ENCODE data around the gene ELAPOR1. TPM values are rescaled to one million over a fixed set of nuclear protein-coding genes. Genes with fewer than 3 reads are reported as not detected.

The ELAPOR1 gene
- total and polyA plus RNA-seq, 2 donors (not counting 3 experiments of a cell fraction or from before 2014, with no cell fraction given): 1.0 to 1.1 TPM

GRCh38 chr1:109136766-109137165 lies 22.9 kb downstream of the ELAPOR1 start:
- Histone ChIP-seq H3K36me3 (ENCODE audit: control insufficient read depth in 2 of 2, extremely low read depth in 1 of 2, insufficient read depth in 2 of 2, low read length in 2 of 2) (no peaks in the 10 kb centered on the region), H3K4me3 (replicated peaks in 1 of 3; ENCODE audit: insufficient read depth in 1 of 3, low read depth in 1 of 3, low read length in 3 of 3) (no peak overlapping the region), H3K9me1 (replicated peaks; ENCODE audit: control insufficient read depth, extremely low read depth, insufficient read depth, low read length) (no peaks in the 10 kb centered on the region), H3K79me2 (ENCODE audit: control insufficient read depth, insufficient read depth, low read length) (no peaks in the 10 kb centered on the region), H2AFZ (ENCODE audit: low read depth, low read length) (no peak overlapping the region), H3K9ac (replicated peaks; ENCODE audit: extremely low read depth, insufficient read depth, low read length) (no peak overlapping the region), H3K27me3 (ENCODE audit: control insufficient read depth in 2 of 2, insufficient read depth in 2 of 2, low read length in 2 of 2) (peaks cover 0 to 3% of the 10 kb centered on the region in 2 experiments), H4K20me1 (replicated peaks; ENCODE audit: control insufficient read depth, extremely low read depth, insufficient read depth, low read length) (no peaks in the 10 kb centered on the region), H3K4me2 (ENCODE audit: insufficient read depth, low read length) (no peak overlapping the region), H3K4me1 (ENCODE audit: control insufficient read depth, extremely low read depth, insufficient read depth, low read length) (no peaks in the 10 kb centered on the region), H3K27ac (ENCODE audit: insufficient read depth, low read depth, low read length) (no peak overlapping the region), H3K9me3 (replicated peaks; ENCODE audit: control insufficient read depth, insufficient read depth, low read length) (no peaks in the 10 kb centered on the region)
- TF ChIP-seq FOS (IDR thresholded peaks at IDR 0.05; ENCODE audit: borderline replicate concordance, insufficient read depth, low read length): no peak
- no peak for TF ChIP-seq MAX (IDR thresholded peaks at IDR 0.05; ENCODE audit: insufficient read depth, insufficient read length)
- intact Hi-C loops (cut with micrococcal nuclease): no loop called here
- ChIA-PET POLR2A (no interaction called here), CTCF (no interaction called here)
- FAIRE-seq: no peak
- DNase-seq (ENCODE audit: low read depth, low spot score): no peak
- dilution Hi-C loops (cut with MboI; ENCODE audit: extremely low pct_ligation_motif_present, low sequenced_read_pairs): no loop called here
- no TSS peak for BruUV-seq (replicated peaks)

GRCh38 chr1:109137958-109138357 lies 24.0 kb downstream of the ELAPOR1 start:
- peaks cover 0 to 5% of the 10 kb centered on the region in 2 experiments for H3K27me3 ChIP-seq (ENCODE audit: control insufficient read depth in 2 of 2, insufficient read depth in 2 of 2, low read length in 2 of 2)
- dilution Hi-C loops (cut with MboI; ENCODE audit: extremely low pct_ligation_motif_present, low sequenced_read_pairs): no loop called here
- POLR2A ChIA-PET: no interaction called here
- BruUV-seq (replicated peaks): no TSS peak
- DNase-seq (ENCODE audit: low read depth, low spot score): no peak
- H3K9me1 ChIP-seq (replicated peaks; ENCODE audit: control insufficient read depth, extremely low read depth, insufficient read depth, low read length): no peaks in the 10 kb centered on the region
- intact Hi-C loops (cut with micrococcal nuclease): no loop called here
- no peak overlapping the region for H3K9ac ChIP-seq (replicated peaks; ENCODE audit: extremely low read depth, insufficient read depth, low read length)
- CTCF ChIA-PET: no interaction called here
- H3K27ac ChIP-seq (ENCODE audit: insufficient read depth, low read depth, low read length): no peak overlapping the region
- H3K4me3 ChIP-seq (replicated peaks in 1 of 3; ENCODE audit: insufficient read depth in 1 of 3, low read depth in 1 of 3, low read length in 3 of 3): no peak overlapping the region
- no peak overlapping the region for H3K4me2 ChIP-seq (ENCODE audit: insufficient read depth, low read length)
- TF ChIP-seq FOS (IDR thresholded peaks at IDR 0.05; ENCODE audit: borderline replicate concordance, insufficient read depth, low read length) (no peak), JUN (IDR thresholded peaks at IDR 0.05; ENCODE audit: borderline replicate concordance, insufficient read depth, insufficient read length, low read depth) (no peak), EZH2 (IDR thresholded peaks at IDR 0.05; ENCODE audit: borderline replicate concordance, low read depth, low read length, severe bottlenecking) (no peak), GATA2 (IDR thresholded peaks at IDR 0.05; ENCODE audit: insufficient read depth, insufficient read length, low read depth, low read length) (no peak), POLR2AphosphoS5 (IDR thresholded peaks at IDR 0.05; ENCODE audit: insufficient read depth, low read depth, low read length) (no peak)
- no peaks in the 10 kb centered on the region for H3K79me2 ChIP-seq (ENCODE audit: control insufficient read depth, insufficient read depth, low read length)
- no peaks in the 10 kb centered on the region for H3K36me3 ChIP-seq (ENCODE audit: control insufficient read depth in 2 of 2, extremely low read depth in 1 of 2, insufficient read depth in 2 of 2, low read length in 2 of 2)
- H3K9me3 ChIP-seq (replicated peaks; ENCODE audit: control insufficient read depth, insufficient read depth, low read length): no peaks in the 10 kb centered on the region
- no peak for FAIRE-seq
- no peak overlapping the region for H2AFZ ChIP-seq (ENCODE audit: low read depth, low read length)
- H4K20me1 ChIP-seq (replicated peaks; ENCODE audit: control insufficient read depth, extremely low read depth, insufficient read depth, low read length): no peaks in the 10 kb centered on the region
- H3K4me1 ChIP-seq (ENCODE audit: control insufficient read depth, extremely low read depth, insufficient read depth, low read length): no peaks in the 10 kb centered on the region
